Breast epithelium (tissue), 3 donors: ENCODE measurements around the gene PRDM16.

Experiments
- POLR2A ChIP-seq: fragments of 450-650 bp; IDR thresholded peaks from one replicate; pipeline ENCODE4 v1.6.1; 2016; ENCODE audit warnings: antibody characterized with exemption, mild to moderate bottlenecking, moderate library complexity
- POLR2AphosphoS5 ChIP-seq, 3 donors: sonication (generic); formaldehyde crosslinking; IDR thresholded peaks; one replicate each; pipeline ENCODE4 v1.6.1; 2017; ENCODE audit warnings: antibody characterized with exemption in 3 of 3

DNA sequence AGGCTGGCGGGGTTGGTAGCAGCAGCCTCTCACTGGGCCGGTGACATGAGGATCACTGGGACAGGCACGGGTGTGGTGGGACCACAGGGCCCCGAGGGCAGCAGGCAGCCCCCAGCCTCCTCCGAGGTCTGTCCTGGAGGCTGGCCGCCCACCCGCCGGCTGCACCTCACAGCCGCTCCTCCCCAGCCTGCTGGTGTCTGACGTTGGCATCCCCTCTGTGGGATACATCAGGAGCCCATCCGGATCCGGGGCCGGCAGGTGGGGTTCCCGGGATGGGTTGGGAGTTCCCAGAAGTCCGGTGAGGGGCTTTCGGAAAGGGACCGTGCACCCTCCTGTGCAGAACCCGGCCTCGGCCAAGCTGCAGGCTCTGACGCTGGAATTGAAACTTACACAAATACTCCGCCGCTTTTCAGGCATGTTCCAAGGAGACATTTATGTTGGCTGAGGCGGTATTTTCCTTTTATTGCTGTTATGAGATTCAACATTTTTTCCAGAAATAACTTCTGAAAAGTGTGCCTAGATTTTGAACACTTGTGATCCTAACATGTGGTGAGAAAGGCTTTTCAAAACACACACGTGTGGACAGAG is 243.4 kb downstream of the PRDM16 start:
- TF ChIP-seq POLR2A (no peak), POLR2AphosphoS5 (IDR thresholded peaks at IDR 0.05) (no peak)
